Measurements from ENCODE around the gene TRDN. TPM values are rescaled to one million over a fixed set of nuclear protein-coding genes. Genes with fewer than 3 reads are reported as not detected.
"Not testable (repeated sequence)": the region's sequence is repeated elsewhere in the genome, so short reads cannot be mapped to it uniquely, and the experiment has no call there.

TRDN gene
- total RNA-seq, 4 donors from 2014 or later: under 0.01 to 5.6 (median 1.6) TPM; not detected in 1

DNA sequence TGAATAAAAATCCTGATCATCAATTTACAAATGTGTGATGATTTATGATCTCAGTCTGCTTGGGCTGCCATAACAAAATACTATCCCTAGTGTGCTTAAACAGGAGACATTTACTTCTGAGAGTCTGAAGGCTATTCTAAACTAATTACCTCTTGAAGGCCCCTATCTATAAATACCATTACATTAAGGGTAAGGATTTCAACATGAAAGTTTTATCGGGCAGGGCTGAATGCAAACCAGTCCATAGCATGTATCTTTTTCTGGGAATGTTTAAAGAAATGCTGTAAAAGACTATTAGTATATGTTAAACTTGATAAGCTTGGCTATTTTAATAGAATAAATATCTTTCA is 48.2 kb downstream of the TRDN start:
- intact Hi-C loops (cut with DNase I; ENCODE audit: low total_unique reads): no loop called here
- TF ChIP-seq, protein P1, sequence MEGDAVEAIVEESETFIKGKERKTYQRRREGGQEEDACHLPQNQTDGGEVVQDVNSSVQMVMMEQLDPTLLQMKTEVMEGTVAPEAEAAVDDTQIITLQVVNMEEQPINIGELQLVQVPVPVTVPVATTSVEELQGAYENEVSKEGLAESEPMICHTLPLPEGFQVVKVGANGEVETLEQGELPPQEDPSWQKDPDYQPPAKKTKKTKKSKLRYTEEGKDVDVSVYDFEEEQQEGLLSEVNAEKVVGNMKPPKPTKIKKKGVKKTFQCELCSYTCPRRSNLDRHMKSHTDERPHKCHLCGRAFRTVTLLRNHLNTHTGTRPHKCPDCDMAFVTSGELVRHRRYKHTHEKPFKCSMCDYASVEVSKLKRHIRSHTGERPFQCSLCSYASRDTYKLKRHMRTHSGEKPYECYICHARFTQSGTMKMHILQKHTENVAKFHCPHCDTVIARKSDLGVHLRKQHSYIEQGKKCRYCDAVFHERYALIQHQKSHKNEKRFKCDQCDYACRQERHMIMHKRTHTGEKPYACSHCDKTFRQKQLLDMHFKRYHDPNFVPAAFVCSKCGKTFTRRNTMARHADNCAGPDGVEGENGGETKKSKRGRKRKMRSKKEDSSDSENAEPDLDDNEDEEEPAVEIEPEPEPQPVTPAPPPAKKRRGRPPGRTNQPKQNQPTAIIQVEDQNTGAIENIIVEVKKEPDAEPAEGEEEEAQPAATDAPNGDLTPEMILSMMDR (IDR thresholded peaks at IDR 0.05): no peak
- TF ChIP-seq POLR2A (IDR thresholded peaks at IDR 0.05): no peak
- no peak overlapping the region for H3K27ac ChIP-seq
- H3K27me3 ChIP-seq: no peaks in the 10 kb centered on the region
- H3K36me3 ChIP-seq: no peaks in the 10 kb centered on the region
- DNase-seq: no peak
- H3K4me1 ChIP-seq: no peaks in the 10 kb centered on the region
- no peak overlapping the region for H3K4me3 ChIP-seq
- no peaks in the 10 kb centered on the region for H3K9me3 ChIP-seq

DNA sequence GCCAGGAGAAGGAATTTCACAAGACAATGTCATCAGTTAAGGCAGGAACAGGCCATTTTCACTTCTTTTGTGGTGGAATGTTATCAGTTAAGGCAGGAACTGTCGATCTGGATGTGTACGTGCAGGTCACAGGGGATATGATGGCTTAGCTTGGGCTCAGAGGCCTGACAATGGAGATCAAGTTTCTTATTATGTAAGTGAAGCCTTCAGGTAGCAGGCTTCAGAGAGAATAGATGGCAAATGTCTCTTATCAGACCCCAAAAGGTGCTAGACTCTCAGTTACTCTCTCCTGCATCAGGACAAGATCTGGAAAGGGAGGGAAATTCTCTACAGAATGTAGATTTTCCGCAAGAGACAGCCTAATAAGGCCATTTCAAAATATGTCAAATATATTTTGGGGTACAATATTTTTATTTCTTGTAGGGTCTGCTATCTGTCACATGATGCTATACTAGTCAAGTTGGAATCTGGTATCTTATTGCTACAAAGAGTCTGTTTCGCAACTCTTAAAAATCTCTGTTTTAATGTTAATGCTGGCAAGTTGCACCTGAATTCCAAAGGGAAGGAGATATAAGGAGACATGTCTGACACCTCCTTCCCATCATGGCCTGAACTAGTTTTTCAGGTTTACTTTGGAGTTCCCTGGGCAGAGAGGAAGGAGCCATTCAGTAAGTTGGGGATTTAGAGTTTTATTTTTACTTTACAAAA is 48.8 kb downstream of the TRDN start:
- no peak overlapping the region for H3K4me3 ChIP-seq
- intact Hi-C loops (cut with DNase I; ENCODE audit: low total_unique reads): no loop called here
- H3K4me1 ChIP-seq: no peaks in the 10 kb centered on the region
- TF ChIP-seq POLR2A (IDR thresholded peaks at IDR 0.05): no peak
- TF ChIP-seq, protein P1 (IDR thresholded peaks at IDR 0.05): no peak
- H3K27me3 ChIP-seq: no peaks in the 10 kb centered on the region
- no peak overlapping the region for H3K27ac ChIP-seq
- no peaks in the 10 kb centered on the region for H3K9me3 ChIP-seq
- H3K36me3 ChIP-seq: no peaks in the 10 kb centered on the region
- DNase-seq: no peak

DNA sequence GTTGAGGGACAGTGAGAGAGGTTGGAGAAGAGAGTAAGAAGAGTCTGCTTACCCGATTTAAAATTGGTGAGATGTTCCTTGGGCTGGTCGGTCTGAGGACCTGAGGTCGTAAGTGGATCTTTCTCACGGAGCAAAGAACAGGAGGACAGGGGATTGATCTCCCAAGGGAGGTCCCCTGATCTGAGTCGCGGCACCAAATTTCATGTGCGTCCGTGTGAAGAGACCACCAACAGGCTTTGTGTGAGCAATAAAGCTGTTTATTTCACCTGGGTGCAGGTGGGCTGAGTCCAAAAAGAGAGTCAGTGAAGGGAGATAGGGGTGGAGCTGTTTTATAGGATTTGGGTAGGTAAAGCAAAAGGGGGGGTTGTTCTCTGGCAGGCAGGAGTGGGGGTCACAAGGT is 49.3 kb downstream of the TRDN start:
- H3K27me3 ChIP-seq; H3K4me3 ChIP-seq; intact Hi-C loops (cut with DNase I; ENCODE audit: low total_unique reads); DNase-seq; H3K27ac ChIP-seq; H3K9me3 ChIP-seq; H3K4me1 ChIP-seq; H3K36me3 ChIP-seq: not testable (repeated sequence)

DNA sequence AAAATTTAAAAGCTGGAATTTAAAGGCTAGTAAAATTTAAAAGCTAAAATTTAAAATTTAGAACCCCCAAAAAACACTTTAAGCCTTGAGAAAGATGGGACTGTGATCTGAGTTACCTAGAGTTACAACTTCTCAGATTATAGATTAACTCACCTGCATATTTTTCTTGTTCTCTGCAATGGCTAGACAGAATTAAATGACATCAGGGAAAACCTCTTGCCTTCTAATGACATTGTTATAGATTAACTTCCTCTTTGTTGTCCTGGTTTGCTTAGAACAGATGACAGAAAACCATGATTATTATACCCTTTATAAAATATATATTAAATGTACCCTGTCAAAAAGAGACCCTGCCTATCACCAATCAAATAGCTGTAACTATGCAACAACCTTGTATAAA is 56.4 kb downstream of the TRDN start:
- no peak overlapping the region for H3K27ac ChIP-seq
- TF ChIP-seq POLR2A (IDR thresholded peaks at IDR 0.05): no peak
- TF ChIP-seq, protein P1 (IDR thresholded peaks at IDR 0.05): no peak
- intact Hi-C loops (cut with DNase I; ENCODE audit: low total_unique reads): no loop called here

DNA sequence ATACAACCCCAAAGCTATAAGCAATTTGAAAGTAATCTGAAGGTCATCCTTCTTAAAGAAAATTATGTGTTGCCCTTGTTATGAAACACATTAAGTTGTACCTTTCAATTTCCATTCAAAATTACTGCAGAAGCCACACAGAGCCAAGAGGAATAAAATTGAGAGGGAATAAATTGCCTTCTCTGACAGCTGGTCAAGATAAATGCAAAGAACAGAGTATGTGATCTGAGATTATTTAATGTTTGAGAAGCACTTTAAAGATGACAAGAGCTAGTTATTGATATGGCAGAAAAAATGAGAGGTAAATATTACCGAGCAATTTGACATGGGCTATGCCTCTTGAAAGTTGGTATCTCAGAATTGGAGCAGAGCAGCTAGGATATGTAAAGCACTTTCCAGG is 61.6 kb downstream of the TRDN start:
- Histone ChIP-seq H3K36me3 (no peaks in the 10 kb centered on the region), H3K4me3 (no peak overlapping the region), H3K4me1 (no peaks in the 10 kb centered on the region), H3K27ac (no peak overlapping the region), H3K9me3 (no peaks in the 10 kb centered on the region), H3K27me3 (no peaks in the 10 kb centered on the region)
- intact Hi-C loops (cut with DNase I; ENCODE audit: low total_unique reads): no loop called here
- TF ChIP-seq, protein P1 (IDR thresholded peaks at IDR 0.05): no peak
- no peak for TF ChIP-seq POLR2A (IDR thresholded peaks at IDR 0.05)
- no peak for DNase-seq

More for the DNA sequence above, 56.4 kb downstream of the TRDN start:
- no peaks in the 10 kb centered on the region for H3K9me3 ChIP-seq
- H3K27me3 ChIP-seq: no peaks in the 10 kb centered on the region
- H3K36me3 ChIP-seq: no peaks in the 10 kb centered on the region
- no peaks in the 10 kb centered on the region for H3K4me1 ChIP-seq
- no peak overlapping the region for H3K4me3 ChIP-seq
- no peak for DNase-seq
